Activated naive CD8-positive, alpha-beta T cell treated with anti-CD3 and anti-CD28 coated beads for 36 hours (primary cell): ENCODE measurements around the gene MPP2. TPM values are rescaled to one million over a fixed set of nuclear protein-coding genes. Genes with fewer than 3 reads are reported as not detected.
"Not testable (repeated sequence)": the region's sequence is repeated elsewhere in the genome, so short reads cannot be mapped to it uniquely, and the experiment has no call there.

Source experiments
- DNase-seq: peaks from one replicate; pipeline ENCODE4 v3.0.0; 2021
- H3K27ac Mint-ChIP-seq: one replicate; pipeline ENCODE4 v1.8.0; 2022; ENCODE audit warnings: mild to moderate bottlenecking, moderate library complexity, mixed read lengths
- H3K27me3 Mint-ChIP-seq: one replicate; pipeline ENCODE4 v1.8.0; 2022; ENCODE audit warnings: mild to moderate bottlenecking, mixed read lengths
- H3K36me3 Mint-ChIP-seq: one replicate; pipeline ENCODE4 v1.8.0; 2021; ENCODE audit warnings: mild to moderate bottlenecking, mixed read lengths
- H3K4me1 Mint-ChIP-seq: one replicate; pipeline ENCODE4 v1.8.0; 2021; ENCODE audit warnings: mixed read lengths
- H3K4me3 Mint-ChIP-seq: one replicate; pipeline ENCODE4 v1.8.0; 2022; ENCODE audit warnings: mild to moderate bottlenecking, moderate library complexity, mixed read lengths
- H3K9me3 Mint-ChIP-seq: one replicate; pipeline ENCODE4 v1.8.0; 2022; ENCODE audit warnings: mixed read lengths
- total RNA-seq, 2 experiments: library from RNA; stranded (reverse); gene quantifications; one replicate each; pipeline ENCODE4 v1.2.3, GENCODE V29; 2021

MPP2 gene
- total RNA-seq, 2 experiments from 2014 or later, result 5.2 to 6.5 TPM

- Mint-ChIP-seq H3K36me3 (no peaks in the 10 kb centered on the region), H3K4me3 (no peak overlapping the region), H3K9me3 (no peaks in the 10 kb centered on the region), H3K27me3 (peaks cover 8% of the 10 kb centered on the region), H3K27ac (no peak overlapping the region), H3K4me1 (peaks cover 8% of the 10 kb centered on the region)
- DNase-seq, result no peak
Measured at GRCh38 chr17:43898446-43898845, 8.9 kb downstream of the MPP2 start.

GRCh38 chr17:43897831-43898230 is 9.5 kb downstream of the MPP2 start:
- peaks cover 8% of the 10 kb centered on the region for H3K27me3 Mint-ChIP-seq
- H3K36me3 Mint-ChIP-seq, result no peaks in the 10 kb centered on the region
- H3K4me1 Mint-ChIP-seq, result peaks cover 8% of the 10 kb centered on the region
- no peak overlapping the region for H3K4me3 Mint-ChIP-seq
- no peak overlapping the region for H3K27ac Mint-ChIP-seq
- no peak for DNase-seq
- no peaks in the 10 kb centered on the region for H3K9me3 Mint-ChIP-seq

- DNase-seq, H3K4me3 Mint-ChIP-seq, H3K27ac Mint-ChIP-seq, H3K9me3 Mint-ChIP-seq, H3K27me3 Mint-ChIP-seq, H3K36me3 Mint-ChIP-seq, H3K4me1 Mint-ChIP-seq: not testable (repeated sequence)
Measured at GRCh38 chr17:43894494-43894893, 12.8 kb downstream of the MPP2 start.

GRCh38 chr17:43892647-43892952 is 14.7 kb downstream of the MPP2 start:
- DNase-seq, result no peak
- H3K27me3 Mint-ChIP-seq, result no peaks in the 10 kb centered on the region
- H3K27ac Mint-ChIP-seq, result no peak overlapping the region
- H3K4me3 Mint-ChIP-seq, result no peak overlapping the region
- no peaks in the 10 kb centered on the region for H3K36me3 Mint-ChIP-seq
- no peaks in the 10 kb centered on the region for H3K4me1 Mint-ChIP-seq
- no peaks in the 10 kb centered on the region for H3K9me3 Mint-ChIP-seq

GRCh38 chr17:43891851-43892646 is 15.3 kb downstream of the MPP2 start:
- no peaks in the 10 kb centered on the region for H3K27me3 Mint-ChIP-seq
- H3K9me3 Mint-ChIP-seq, result no peaks in the 10 kb centered on the region
- H3K27ac Mint-ChIP-seq, result no peak overlapping the region
- DNase-seq, result no peak
- no peaks in the 10 kb centered on the region for H3K36me3 Mint-ChIP-seq
- no peak overlapping the region for H3K4me3 Mint-ChIP-seq
- no peaks in the 10 kb centered on the region for H3K4me1 Mint-ChIP-seq

- H3K36me3 Mint-ChIP-seq, result no peaks in the 10 kb centered on the region
- H3K4me1 Mint-ChIP-seq, result no peaks in the 10 kb centered on the region
- H3K27me3 Mint-ChIP-seq, result no peaks in the 10 kb centered on the region
- no peak for DNase-seq
- no peak overlapping the region for H3K27ac Mint-ChIP-seq
- H3K9me3 Mint-ChIP-seq, result no peaks in the 10 kb centered on the region
- no peak overlapping the region for H3K4me3 Mint-ChIP-seq
Measured at GRCh38 chr17:43890240-43890639, 17.1 kb downstream of the MPP2 start.

GRCh38 chr17:43888548-43888947 is 18.8 kb downstream of the MPP2 start:
- Mint-ChIP-seq H3K36me3 (no peaks in the 10 kb centered on the region), H3K9me3 (no peaks in the 10 kb centered on the region), H3K27me3 (no peaks in the 10 kb centered on the region), H3K27ac (no peak overlapping the region), H3K4me3 (no peak overlapping the region), H3K4me1 (no peaks in the 10 kb centered on the region)
- no peak for DNase-seq

GRCh38 chr17:43882761-43883415 is 24.4 kb downstream of the MPP2 start:
- Mint-ChIP-seq H3K4me3 (no peak overlapping the region), H3K4me1 (peaks cover 2% of the 10 kb centered on the region), H3K36me3 (no peaks in the 10 kb centered on the region), H3K9me3 (no peaks in the 10 kb centered on the region), H3K27me3 (no peaks in the 10 kb centered on the region), H3K27ac (no peak overlapping the region)
- no peak for DNase-seq

GRCh38 chr17:43881758-43882505 is 25.4 kb downstream of the MPP2 start:
- Mint-ChIP-seq H3K9me3 (no peaks in the 10 kb centered on the region), H3K4me1 (peaks cover 2% of the 10 kb centered on the region), H3K36me3 (no peaks in the 10 kb centered on the region), H3K4me3 (no peak overlapping the region), H3K27me3 (no peaks in the 10 kb centered on the region), H3K27ac (no peak overlapping the region)
- no peak for DNase-seq

GRCh38 chr17:43881181-43881580 is 26.2 kb downstream of the MPP2 start:
- H3K27ac Mint-ChIP-seq, result no peak overlapping the region

GRCh38 chr17:43880420-43880991 is 26.8 kb downstream of the MPP2 start:
- no peak overlapping the region for H3K27ac Mint-ChIP-seq
- H3K36me3 Mint-ChIP-seq, result no peaks in the 10 kb centered on the region
- H3K4me3 Mint-ChIP-seq, result no peak overlapping the region
- H3K4me1 Mint-ChIP-seq, result peaks cover 2% of the 10 kb centered on the region
- H3K27me3 Mint-ChIP-seq, result no peaks in the 10 kb centered on the region
- peak; percentile 37 for DNase-seq
- H3K9me3 Mint-ChIP-seq, result no peaks in the 10 kb centered on the region

More at GRCh38 chr17:43881181-43881580, 26.2 kb downstream of the MPP2 start:
- Mint-ChIP-seq H3K36me3 (no peaks in the 10 kb centered on the region), H3K4me3 (no peak overlapping the region), H3K27me3 (no peaks in the 10 kb centered on the region), H3K4me1 (peaks cover 2% of the 10 kb centered on the region), H3K9me3 (no peaks in the 10 kb centered on the region)
- no peak for DNase-seq

GRCh38 chr17:43879723-43880419 is 27.5 kb downstream of the MPP2 start:
- Mint-ChIP-seq H3K4me1 (peaks cover 2% of the 10 kb centered on the region), H3K27me3 (no peaks in the 10 kb centered on the region), H3K4me3 (no peak overlapping the region), H3K9me3 (no peaks in the 10 kb centered on the region), H3K27ac (no peak overlapping the region), H3K36me3 (no peaks in the 10 kb centered on the region)
- no peak for DNase-seq

GRCh38 chr17:43878260-43879175 is 28.8 kb downstream of the MPP2 start:
- Mint-ChIP-seq H3K36me3 (no peaks in the 10 kb centered on the region), H3K4me3 (no peak overlapping the region), H3K27me3 (no peaks in the 10 kb centered on the region), H3K9me3 (no peaks in the 10 kb centered on the region), H3K4me1 (peaks cover 2% of the 10 kb centered on the region), H3K27ac (no peak overlapping the region)
- peak; percentile 66 for DNase-seq
